HG03460 (cell line): ENCODE results near the gene ABCG1.
A peak's percentile ranks its signal among the peaks of the same experiment; 100 is the strongest.

Source experiments
- ATAC-seq: cut with Tn5 transposase; IDR thresholded peaks from one replicate; pipeline ENCODE4 v1.9.1; 2021; ENCODE audit not compliant: unreplicated experiment

Gene ABCG1

GRCh38 chr21:42231756-42232155 is 12.8 kb downstream of the ABCG1 start:
- no peak for ATAC-seq

GRCh38 chr21:42232176-42232825 is 13.4 kb downstream of the ABCG1 start:
- ATAC-seq: no peak

- peak; percentile 46 for ATAC-seq
These were observed 14.4 kb downstream of the ABCG1 start for GRCh38 chr21:42233067-42233961.

- ATAC-seq: no peak
These were observed 15.1 kb downstream of the ABCG1 start for GRCh38 chr21:42234041-42234440.

GRCh38 chr21:42234464-42235241 is 15.7 kb downstream of the ABCG1 start:
- ATAC-seq: peak; percentile 35

GRCh38 chr21:42235593-42235992 is 16.7 kb downstream of the ABCG1 start:
- no peak for ATAC-seq

GRCh38 chr21:42236014-42236413 is 17.1 kb downstream of the ABCG1 start:
- ATAC-seq: no peak

GRCh38 chr21:42236693-42237092 is 17.8 kb downstream of the ABCG1 start:
- ATAC-seq: no peak

GRCh38 chr21:42237161-42237560 is 18.2 kb downstream of the ABCG1 start:
- no peak for ATAC-seq

- no peak for ATAC-seq
These were observed 18.6 kb downstream of the ABCG1 start for GRCh38 chr21:42237577-42237976.

- no peak for ATAC-seq
These were observed 19.4 kb downstream of the ABCG1 start for GRCh38 chr21:42238185-42238934.

- no peak for ATAC-seq
These were observed 20.6 kb downstream of the ABCG1 start for GRCh38 chr21:42239556-42239955.

- no peak for ATAC-seq
These were observed 21.0 kb downstream of the ABCG1 start for GRCh38 chr21:42239973-42240372.

- ATAC-seq: no peak
These were observed 23.7 kb downstream of the ABCG1 start for GRCh38 chr21:42242611-42243010.

GRCh38 chr21:42243026-42243425 is 24.1 kb downstream of the ABCG1 start:
- no peak for ATAC-seq

- no peak for ATAC-seq
These were observed 26.6 kb downstream of the ABCG1 start for GRCh38 chr21:42245331-42246193.

- ATAC-seq: no peak
These were observed 28.8 kb downstream of the ABCG1 start for GRCh38 chr21:42247716-42248115.

GRCh38 chr21:42248241-42248640 is 29.3 kb downstream of the ABCG1 start:
- no peak for ATAC-seq

- ATAC-seq: peak; percentile 86
These were observed 30.1 kb downstream of the ABCG1 start for GRCh38 chr21:42248783-42249597.
